Activated CD4-positive, alpha-beta T cell treated with anti-CD3 and anti-CD28 coated beads, Interleukin-2, amount 10 ng/mL, durations not matched to agents 7 days and 5 days (primary cell): Measurements from ENCODE around the gene PARD3B. TPM values are rescaled to one million over a fixed set of nuclear protein-coding genes. Genes with fewer than 3 reads are reported as not detected.

Experiments
- CTCF ChIA-PET: fragments of 350-600 bp; sonication (Branson Sonifier 250); formaldehyde crosslinking; loops from one replicate; lab custom pipeline; 2021; ENCODE audit warnings: antibody characterized with exemption; lab: Charles Lee
- POLR2A ChIA-PET: fragments of 350-600 bp; sonication (Branson Sonifier 250); formaldehyde crosslinking; loops from one replicate; lab custom pipeline; 2021; ENCODE audit warnings: antibody characterized with exemption; lab: Charles Lee
- DNase-seq: peaks from one replicate; pipeline ENCODE4 v3.0.0-alpha.2; 2020
- H3K27ac Mint-ChIP-seq: one replicate; pipeline ENCODE4 v1.8.0; 2021; ENCODE audit warnings: mild to moderate bottlenecking, moderate library complexity, mixed read lengths
- H3K27me3 Mint-ChIP-seq: one replicate; pipeline ENCODE4 v1.8.0; 2021; ENCODE audit warnings: mixed read lengths
- H3K36me3 Mint-ChIP-seq: one replicate; pipeline ENCODE4 v1.8.0; 2021; ENCODE audit warnings: low read depth, mixed read lengths
- H3K4me1 Mint-ChIP-seq: one replicate; pipeline ENCODE4 v1.8.0; 2021; ENCODE audit warnings: mixed read lengths
- H3K4me3 Mint-ChIP-seq: one replicate; pipeline ENCODE4 v1.8.0; 2021; ENCODE audit warnings: mild to moderate bottlenecking, moderate library complexity, mixed read lengths
- H3K9me3 Mint-ChIP-seq: one replicate; pipeline ENCODE4 v1.8.0; 2021; ENCODE audit warnings: mixed read lengths
- total RNA-seq, 2 experiments: library from RNA; stranded (reverse); gene quantifications; one replicate each; pipeline ENCODE4 v1.2.3, GENCODE V29; 2021

Gene PARD3B
- total RNA-seq, 2 experiments from 2014 or later = 0.50 to 0.77 TPM

GRCh38 chr2:205438241-205438640 lies 893.0 kb downstream of the PARD3B start:
- no peaks in the 10 kb centered on the region for H3K36me3 Mint-ChIP-seq
- H3K27ac Mint-ChIP-seq = no peak overlapping the region
- peaks cover 6% of the 10 kb centered on the region for H3K4me1 Mint-ChIP-seq
- no peaks in the 10 kb centered on the region for H3K9me3 Mint-ChIP-seq
- ChIA-PET POLR2A (no interaction called here), CTCF (no interaction called here)
- H3K4me3 Mint-ChIP-seq = no peak overlapping the region
- no peaks in the 10 kb centered on the region for H3K27me3 Mint-ChIP-seq
- DNase-seq = no peak

GRCh38 chr2:205439621-205440020 lies 894.3 kb downstream of the PARD3B start:
- Mint-ChIP-seq H3K4me1 (peaks cover 6% of the 10 kb centered on the region), H3K9me3 (peaks cover 3% of the 10 kb centered on the region), H3K27me3 (no peaks in the 10 kb centered on the region), H3K4me3 (no peak overlapping the region), H3K36me3 (no peaks in the 10 kb centered on the region), H3K27ac (no peak overlapping the region)
- no peak for DNase-seq
- ChIA-PET CTCF (interaction anchor here (1.3 kb wide), 1 partner anchor 9 kb away, joined by 3 read pairs; no protein-coding TSS in a partner anchor), POLR2A (no interaction called here)

- POLR2A ChIA-PET = no interaction called here
- H3K27me3 Mint-ChIP-seq = no peaks in the 10 kb centered on the region
Measured at GRCh38 chr2:205441524-205441923, 896.2 kb downstream of the PARD3B start.

GRCh38 chr2:205448189-205448588 lies 902.9 kb downstream of the PARD3B start:
- peaks cover 5% of the 10 kb centered on the region for H3K9me3 Mint-ChIP-seq
- POLR2A ChIA-PET = no interaction called here
- peaks cover 3% of the 10 kb centered on the region for H3K27me3 Mint-ChIP-seq
- H3K36me3 Mint-ChIP-seq = no peaks in the 10 kb centered on the region
- no peaks in the 10 kb centered on the region for H3K4me1 Mint-ChIP-seq
- CTCF ChIA-PET = interaction anchor here (0.7 kb wide), 1 partner anchor 35 kb away, joined by 3 read pairs; no protein-coding TSS in a partner anchor
- no peak for DNase-seq
- H3K27ac Mint-ChIP-seq = no peak overlapping the region
- no peak overlapping the region for H3K4me3 Mint-ChIP-seq

More at GRCh38 chr2:205441524-205441923, 896.2 kb downstream of the PARD3B start:
- no peak for DNase-seq
- CTCF ChIA-PET = no interaction called here
- Mint-ChIP-seq H3K4me1 (peaks cover 6% of the 10 kb centered on the region), H3K27ac (no peak overlapping the region), H3K36me3 (no peaks in the 10 kb centered on the region), H3K4me3 (no peak overlapping the region), H3K9me3 (peaks cover 5% of the 10 kb centered on the region)

GRCh38 chr2:205451901-205452512 lies 906.7 kb downstream of the PARD3B start:
- H3K4me3 Mint-ChIP-seq = no peak overlapping the region
- peaks cover 5% of the 10 kb centered on the region for H3K27me3 Mint-ChIP-seq
- H3K9me3 Mint-ChIP-seq = no peaks in the 10 kb centered on the region
- H3K4me1 Mint-ChIP-seq = no peaks in the 10 kb centered on the region
- H3K27ac Mint-ChIP-seq = no peak overlapping the region
- POLR2A ChIA-PET = no interaction called here
- CTCF ChIA-PET = interaction anchor here (0.6 kb wide), 2 partner anchors 11 to 274 kb away, joined by 3 read pairs; no protein-coding TSS in a partner anchor
- no peak for DNase-seq
- no peaks in the 10 kb centered on the region for H3K36me3 Mint-ChIP-seq

GRCh38 chr2:205453202-205453601 lies 907.9 kb downstream of the PARD3B start:
- H3K36me3 Mint-ChIP-seq = no peaks in the 10 kb centered on the region
- H3K4me3 Mint-ChIP-seq = no peak overlapping the region
- ChIA-PET CTCF (no interaction called here), POLR2A (no interaction called here)
- H3K9me3 Mint-ChIP-seq = no peaks in the 10 kb centered on the region
- peaks cover 8% of the 10 kb centered on the region for H3K27me3 Mint-ChIP-seq
- no peaks in the 10 kb centered on the region for H3K4me1 Mint-ChIP-seq
- no peak overlapping the region for H3K27ac Mint-ChIP-seq
- DNase-seq = no peak

- Mint-ChIP-seq H3K9me3 (no peaks in the 10 kb centered on the region), H3K27me3 (peaks cover 14% of the 10 kb centered on the region), H3K4me3 (no peak overlapping the region), H3K4me1 (peaks cover under 1% of the 10 kb centered on the region), H3K27ac (no peak overlapping the region), H3K36me3 (no peaks in the 10 kb centered on the region)
- no peak for DNase-seq
- ChIA-PET POLR2A (no interaction called here), CTCF (no interaction called here)
Measured at GRCh38 chr2:205456682-205457081, 911.4 kb downstream of the PARD3B start.

- ChIA-PET CTCF (no interaction called here), POLR2A (no interaction called here)
- no peak overlapping the region for H3K27ac Mint-ChIP-seq
- H3K4me3 Mint-ChIP-seq = no peak overlapping the region
- H3K4me1 Mint-ChIP-seq = peaks cover 3% of the 10 kb centered on the region
- DNase-seq = no peak
- H3K27me3 Mint-ChIP-seq = peaks cover 11% of the 10 kb centered on the region
- H3K36me3 Mint-ChIP-seq = no peaks in the 10 kb centered on the region
- H3K9me3 Mint-ChIP-seq = no peaks in the 10 kb centered on the region
Measured at GRCh38 chr2:205460217-205460616, 914.9 kb downstream of the PARD3B start.

- ChIA-PET CTCF (no interaction called here), POLR2A (no interaction called here)
- Mint-ChIP-seq H3K36me3 (no peaks in the 10 kb centered on the region), H3K4me1 (peaks cover 3% of the 10 kb centered on the region), H3K27ac (no peak overlapping the region), H3K9me3 (no peaks in the 10 kb centered on the region), H3K27me3 (peaks cover 11% of the 10 kb centered on the region), H3K4me3 (no peak overlapping the region)
- DNase-seq = no peak
Measured at GRCh38 chr2:205461169-205461568, 915.9 kb downstream of the PARD3B start.

GRCh38 chr2:205461678-205462665 lies 916.7 kb downstream of the PARD3B start:
- H3K9me3 Mint-ChIP-seq = no peaks in the 10 kb centered on the region

GRCh38 chr2:205462681-205463345 lies 917.5 kb downstream of the PARD3B start:
- Mint-ChIP-seq H3K27me3 (peaks cover 8% of the 10 kb centered on the region), H3K27ac (no peak overlapping the region), H3K4me1 (peaks cover 3% of the 10 kb centered on the region), H3K9me3 (no peaks in the 10 kb centered on the region), H3K36me3 (no peaks in the 10 kb centered on the region), H3K4me3 (no peak overlapping the region)
- no peak for DNase-seq
- CTCF ChIA-PET = no interaction called here
- POLR2A ChIA-PET = no interaction called here

More at GRCh38 chr2:205461678-205462665, 916.7 kb downstream of the PARD3B start:
- no peak for DNase-seq
- Mint-ChIP-seq H3K4me1 (peaks cover 3% of the 10 kb centered on the region), H3K27me3 (peaks cover 9% of the 10 kb centered on the region), H3K36me3 (no peaks in the 10 kb centered on the region), H3K4me3 (no peak overlapping the region), H3K27ac (no peak overlapping the region)
- CTCF ChIA-PET = no interaction called here
- POLR2A ChIA-PET = no interaction called here

GRCh38 chr2:205463466-205464025 lies 918.3 kb downstream of the PARD3B start:
- Mint-ChIP-seq H3K9me3 (no peaks in the 10 kb centered on the region), H3K4me3 (no peak overlapping the region), H3K4me1 (peaks cover 3% of the 10 kb centered on the region), H3K36me3 (no peaks in the 10 kb centered on the region), H3K27me3 (peaks cover 4% of the 10 kb centered on the region), H3K27ac (no peak overlapping the region)
- ChIA-PET CTCF (interaction anchor here (0.6 kb wide), 3 partner anchors 11 to 848 kb away, joined by 3 to 6 read pairs (median 3); no protein-coding TSS in a partner anchor), POLR2A (interaction anchor here (0.6 kb wide), 1 partner anchor 1258 kb away, joined by 6 read pairs; no protein-coding TSS in a partner anchor)
- DNase-seq = no peak
